Measurements from ENCODE around the gene ADAM22.

The ADAM22 gene

DNA sequence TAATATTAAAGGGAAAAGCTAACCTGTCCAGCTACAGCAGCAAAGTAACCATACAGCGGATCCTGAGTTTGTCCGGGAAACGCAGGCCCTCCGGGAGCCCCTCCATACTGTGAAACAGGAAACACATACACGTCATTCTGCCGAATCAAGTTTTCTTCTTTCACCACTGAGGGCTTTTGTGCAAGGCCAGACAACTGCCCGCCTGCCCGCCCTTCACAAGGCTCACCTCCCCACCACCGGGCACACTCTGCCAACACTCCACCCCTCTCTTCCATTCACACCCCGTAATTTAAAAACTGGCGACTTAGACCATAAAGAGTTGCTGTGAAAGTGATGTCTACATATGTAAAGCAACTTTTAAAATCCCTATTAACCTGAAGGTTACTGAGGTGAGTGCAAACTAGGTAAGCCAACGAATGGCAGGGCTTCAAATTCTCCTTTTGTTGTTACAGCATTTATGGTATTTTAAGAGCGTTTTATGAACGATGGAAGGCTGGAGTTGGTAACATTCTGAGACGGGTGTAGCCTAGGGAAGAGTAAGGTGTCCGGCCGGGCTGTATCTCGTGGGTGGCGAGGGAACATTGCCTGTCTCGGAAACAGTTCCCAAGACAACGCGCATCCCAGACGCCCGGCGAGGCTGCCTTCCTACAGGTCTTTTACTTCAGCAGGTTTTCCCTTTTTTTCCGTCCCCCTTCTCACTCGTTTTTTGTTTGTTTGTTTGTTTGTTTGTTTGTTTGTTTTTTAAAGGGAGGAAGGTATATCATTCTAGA, 285.0 kb downstream of the ADAM22 start:
- DNase-seq (ENCODE audit: low read depth): peak; percentile 17

- peak; percentile 91 for DNase-seq (ENCODE audit: low read depth)
These were observed 286.0 kb downstream of the ADAM22 start, which contains the start of gene SRI for GRCh38 chr7:88219781-88220747. Gene SRI (minus strand): TSS chr7:88220038. CDS start chr7:88220026, 12 bp downstream.

DNA sequence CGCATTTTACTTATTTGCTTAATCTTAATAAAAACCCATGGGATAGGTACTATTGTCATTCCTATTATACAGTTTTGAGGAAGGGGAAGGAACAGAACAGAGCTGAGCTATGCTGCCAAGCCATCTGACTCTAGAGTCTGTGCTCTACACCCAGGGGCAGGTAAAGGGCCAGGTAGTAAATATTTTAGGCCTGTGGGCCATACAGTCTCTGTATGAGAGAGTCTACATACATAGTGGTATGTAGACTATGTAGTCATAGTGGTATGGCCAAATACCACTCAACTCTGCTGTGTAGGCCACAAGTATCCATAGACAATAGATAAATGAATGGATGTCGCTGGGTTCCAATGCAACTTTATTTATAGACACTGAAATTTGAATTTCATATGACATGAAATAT, 289.2 kb downstream of the ADAM22 start:
- no peak for DNase-seq (ENCODE audit: low read depth)

GRCh38 chr7:88224601-88225275, 290.7 kb downstream of the ADAM22 start:
- no peak for DNase-seq (ENCODE audit: low read depth)

DNA sequence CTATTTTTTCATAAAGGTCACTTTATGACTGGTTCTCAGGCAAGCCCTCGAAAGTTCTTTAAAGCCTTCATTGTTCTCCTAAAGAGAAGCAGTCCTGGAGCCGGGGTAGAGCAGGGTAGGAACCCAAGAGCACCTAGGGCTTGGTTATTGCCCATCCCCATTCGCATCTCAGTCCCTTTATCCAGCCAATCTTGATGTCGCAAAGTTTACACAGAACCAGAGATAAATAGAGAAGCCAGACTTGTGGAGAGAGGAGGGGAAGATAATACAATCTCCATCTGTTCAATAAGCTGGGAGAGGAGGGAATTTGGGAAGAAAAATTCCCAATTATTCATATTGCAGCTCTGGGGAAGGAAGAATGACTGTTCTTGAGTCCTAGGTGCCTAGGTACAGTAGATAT, 292.1 kb downstream of the ADAM22 start:
- DNase-seq (ENCODE audit: low read depth): no peak

DNA sequence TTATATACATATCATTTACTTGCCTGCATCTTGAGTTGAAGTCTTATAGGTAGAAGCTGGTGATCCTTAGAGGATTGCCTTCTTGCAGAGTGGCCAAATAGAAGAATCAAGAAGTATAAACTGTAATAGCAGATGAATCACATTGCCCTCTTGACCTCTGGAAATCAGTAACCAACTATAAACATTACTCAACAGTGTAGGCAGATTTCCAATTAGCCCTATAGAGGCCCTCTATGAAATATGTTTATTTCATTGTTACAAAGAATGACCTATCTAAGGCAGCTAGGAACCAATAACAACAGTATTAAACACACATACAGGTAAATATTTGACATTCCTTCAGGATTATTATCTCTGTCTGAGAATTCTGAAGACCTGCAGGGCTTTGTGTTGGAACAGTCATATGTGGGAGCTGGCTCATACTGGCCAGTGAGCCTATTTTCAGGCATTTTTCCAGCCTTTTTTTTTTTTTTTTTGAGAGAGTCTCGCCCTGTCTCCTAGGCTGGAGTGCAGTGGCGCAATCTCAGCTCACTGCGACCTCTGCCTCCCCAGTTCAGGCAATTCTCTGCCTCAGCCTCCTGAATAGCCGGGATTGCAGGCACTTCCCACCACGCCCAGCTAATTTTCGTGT, 292.9 kb downstream of the ADAM22 start:
- DNase-seq (ENCODE audit: low read depth): no peak

- no peak for DNase-seq (ENCODE audit: low read depth)
These were observed 295.4 kb downstream of the ADAM22 start for GRCh38 chr7:88229302-88229995.

- DNase-seq (ENCODE audit: low read depth): no peak
These were observed 296.6 kb downstream of the ADAM22 start for GRCh38 chr7:88230646-88231045.

DNA sequence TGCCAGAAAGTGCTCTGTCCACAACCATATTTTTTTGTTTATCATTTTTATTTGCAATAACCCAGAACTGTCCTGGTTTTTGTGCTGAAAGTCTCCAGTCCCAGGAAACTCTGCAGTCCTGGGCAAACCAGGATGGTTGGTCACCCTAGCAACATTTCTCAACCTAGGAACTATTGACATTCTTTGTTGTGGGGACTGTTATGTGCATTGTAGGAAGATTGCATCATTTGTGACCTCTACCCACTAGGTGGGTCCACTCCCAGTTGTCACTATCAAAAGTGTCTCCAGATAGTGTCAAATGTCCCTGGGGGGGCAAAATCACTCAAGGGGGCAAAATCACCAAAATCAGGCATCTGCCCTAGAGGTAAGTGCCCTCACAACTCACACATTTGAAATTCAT, 299.8 kb downstream of the ADAM22 start:
- no peak for DNase-seq (ENCODE audit: low read depth)

GRCh38 chr7:88239852-88240251, 305.8 kb downstream of the ADAM22 start:
- DNase-seq (ENCODE audit: low read depth): no peak

GRCh38 chr7:88243345-88243909, 309.4 kb downstream of the ADAM22 start:
- DNase-seq (ENCODE audit: low read depth): no peak

DNA sequence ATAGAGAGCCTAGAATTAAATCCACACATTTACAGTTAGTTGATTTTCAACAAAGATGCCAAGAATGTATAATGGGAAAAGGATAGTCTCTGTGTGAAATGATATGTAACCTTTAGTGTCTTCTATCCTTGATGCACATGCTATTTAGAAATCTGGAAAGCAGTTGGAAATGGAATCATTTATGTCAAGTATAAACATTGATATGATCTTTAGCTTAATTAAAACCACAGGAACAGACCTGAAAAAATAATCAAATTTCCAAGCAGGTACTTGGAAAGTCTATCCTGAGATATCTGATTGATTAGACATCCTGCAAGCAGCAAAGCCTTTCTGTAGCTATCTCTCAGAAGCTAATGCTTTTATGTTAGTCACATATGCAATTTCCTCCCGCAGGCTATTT, 310.2 kb downstream of the ADAM22 start:
- DNase-seq (ENCODE audit: low read depth): no peak

All from activated T-cell treated with anti-CD3 and anti-CD28 coated beads for 48 hours (primary cell).